Psoas muscle (tissue), 8 donors: ENCODE measurements around the gene EIF2S2. TPM values are rescaled to one million over a fixed set of nuclear protein-coding genes. Genes with fewer than 3 reads are reported as not detected.

Experiments
- ATAC-seq, 4 donors: fragments of 200-7000 bp; cut with Tn5 transposase; one replicate each; pipeline ENCODE4 v1.9.1; 2020; ENCODE audit warnings: moderate library complexity in 3 of 4, mild to moderate bottlenecking in 2 of 4
- DNase-seq, 2 donors: peaks; one replicate each; pipeline ENCODE4 v3.0.0-alpha.2; 2020
- H3K27ac ChIP-seq: fragments of 200-600 bp; one replicate; pipeline ENCODE4 v1.8.0; 2022
- H3K27me3 ChIP-seq, 3 donors: fragments of 200-600 bp in 1 of 3; one replicate each; pipeline versions ENCODE4 v1.6.1 to v1.8.0; 2013 to 2022; ENCODE audit warnings: low read length in 2 of 3, mild to moderate bottlenecking in 2 of 3, moderate library complexity in 1 of 3; ENCODE audit not compliant: insufficient read depth in 3 of 3
- H3K36me3 ChIP-seq, 2 donors: fragments of 200-600 bp in 1 of 2; one replicate each; pipeline versions ENCODE4 v1.6.1 to v1.8.0; 2013 to 2022; ENCODE audit warnings: low read depth in 1 of 2, mild to moderate bottlenecking in 1 of 2, moderate library complexity in 1 of 2; ENCODE audit not compliant: insufficient read depth in 1 of 2
- H3K4me1 ChIP-seq: fragments of 200-600 bp; one replicate; pipeline ENCODE4 v1.8.0; 2022
- H3K4me3 ChIP-seq: fragments of 200-600 bp; one replicate; pipeline ENCODE4 v1.8.0; 2022; ENCODE audit warnings: mild to moderate bottlenecking
- H3K9me3 ChIP-seq: fragments of 200-600 bp; one replicate; pipeline ENCODE4 v1.8.0; 2022
- CTCF ChIP-seq: fragments of 200-600 bp; IDR thresholded peaks from one replicate; pipeline ENCODE4 v1.8.0; 2022; ENCODE audit warnings: antibody characterized with exemption
- WGBS, 3 donors: extraction: QIAGEN DNeasy Blood & Tissue Kit; methylation state at CpG; one replicate each; pipeline versions ENCODE4 v1.1.6 to v1.1.7; 2013; 5-methylcytosine and 5-hydroxymethylcytosine counted together
- intact Hi-C, 2 donors: fragments of 100-400 bp; cut with DNase I; formaldehyde crosslinking; loops; one replicate each; pipeline versions ENCODE4 v1.11.0 to v1.14.2; 2022
- polyA plus RNA-seq, 3 donors: library from polyadenylated mRNA; stranded (reverse); fragments of 200-250 nt; gene quantifications; one replicate each; pipeline ENCODE4 v1.2.3, GENCODE V29; 2013
- total RNA-seq, 4 donors: library from RNA; stranded (reverse); fragmentation: NEBNext Ultra II Directional in 2 of 4; extraction: Animal tissue kit (Norgen Biotek cat#: 25700) in 2 of 4; gene quantifications; one replicate each; pipeline versions ENCODE4 v1.2.1 to v1.2.4, GENCODE V29; 2021 to 2023
- donor health status: healthy with polysubstance abuse.
- donor health status: DM: no; HTN: no; CAD: no; lungs with moderate emphysema.
- donor health status: Bipolar disorder and iron deficiency.
- donor health status: healthy.
- donor health status: DM: yes; HTN: yes; CAD: no.
- donor health status: DM: no; HTN: no; CAD: no.
- donor health status: DM: no; HTN: no; CAD: no.
- donor health status: DM: yes; HTN: yes; CAD: no.

EIF2S2 gene
- total and polyA plus RNA-seq, 7 donors = 49.4 to 219 (median 88.9) TPM

- Histone ChIP-seq H3K4me1 (peaks cover 16% of the 10 kb centered on the region), H3K27me3 (no peaks in the 10 kb centered on the region), H3K36me3 (peaks cover 0 to 34% of the 10 kb centered on the region in 2 donors), H3K9me3 (no peaks in the 10 kb centered on the region), H3K4me3 (no peak overlapping the region), H3K27ac (no peak overlapping the region)
- WGBS, 3 donors = 82 to 85% (median 84%) methylated on average over 8 of the region's 8 CpGs
- intact Hi-C loops = loop anchor here in 1 of 2 donors (5.0 to 10.0 kb wide), 2 partner anchors 54 to 139 kb away; no protein-coding TSS in a partner anchor
- TF ChIP-seq CTCF = no peak
- no peak for DNase-seq
- no peak for ATAC-seq
Measured at GRCh38 chr20:34070859-34071258, 41.2 kb downstream of the EIF2S2 start.

- 73 to 85% (median 76%) methylated on average over 3 of the region's 3 CpGs for WGBS, 3 donors
- intact Hi-C loops = loop anchor here in 1 of 2 donors (5.0 to 10.0 kb wide), 2 partner anchors 55 to 138 kb away; no protein-coding TSS in a partner anchor
- no peak for TF ChIP-seq CTCF
Measured at GRCh38 chr20:34070079-34070439, 42.0 kb downstream of the EIF2S2 start.

GRCh38 chr20:34069341-34070078 lies 42.5 kb downstream of the EIF2S2 start:
- Histone ChIP-seq H3K9me3 (no peaks in the 10 kb centered on the region), H3K27me3 (no peaks in the 10 kb centered on the region), H3K4me1 (peaks cover 24% of the 10 kb centered on the region), H3K27ac (peak overlapping the region; percentile 73), H3K4me3 (no peak overlapping the region), H3K36me3 (peaks cover 0 to 23% of the 10 kb centered on the region in 2 donors)
- 16 to 19% (median 17%) methylated on average over 7 of the region's 7 CpGs for WGBS, 3 donors
- ATAC-seq = peak; percentile 90 to 95 (median 92)
- peak; percentile 63 to 79 for DNase-seq
- intact Hi-C loops = loop anchor here (1.0 to 10.0 kb wide), 7 partner anchors 55 to 207 kb away; partner anchors contain the start of gene RALY (in 1 of the 2)
- peak; percentile 87 for TF ChIP-seq CTCF

More at GRCh38 chr20:34070079-34070439, 42.0 kb downstream of the EIF2S2 start:
- no peaks in the 10 kb centered on the region for H3K9me3 ChIP-seq
- H3K4me1 ChIP-seq = peaks cover 18% of the 10 kb centered on the region
- no peak overlapping the region for H3K4me3 ChIP-seq
- H3K36me3 ChIP-seq = peaks cover 0 to 26% of the 10 kb centered on the region in 2 donors
- H3K27me3 ChIP-seq = no peaks in the 10 kb centered on the region
- ATAC-seq (peak in 1 of 4 donors; percentile 7), DNase-seq (no peak)
- H3K27ac ChIP-seq = no peak overlapping the region

GRCh38 chr20:34068001-34068400 lies 44.0 kb downstream of the EIF2S2 start:
- peak overlapping the region; percentile 2 for H3K27ac ChIP-seq
- WGBS, 3 donors = 76 to 95% (median 84%) methylated on average over 1 of the region's 1 CpG
- ATAC-seq (no peak), DNase-seq (no peak)
- no peak overlapping the region for H3K4me3 ChIP-seq
- H3K36me3 ChIP-seq = peaks cover 0 to 14% of the 10 kb centered on the region in 2 donors
- no peaks in the 10 kb centered on the region for H3K27me3 ChIP-seq
- peaks cover 24% of the 10 kb centered on the region for H3K4me1 ChIP-seq
- no peaks in the 10 kb centered on the region for H3K9me3 ChIP-seq
- no peak for TF ChIP-seq CTCF
- intact Hi-C loops = loop anchor here (2.0 to 5.0 kb wide), 3 partner anchors 76 to 206 kb away; partner anchors contain the start of gene RALY (in 1 of the 2)
